ENCODE data around the gene SF3B1.

DNA sequence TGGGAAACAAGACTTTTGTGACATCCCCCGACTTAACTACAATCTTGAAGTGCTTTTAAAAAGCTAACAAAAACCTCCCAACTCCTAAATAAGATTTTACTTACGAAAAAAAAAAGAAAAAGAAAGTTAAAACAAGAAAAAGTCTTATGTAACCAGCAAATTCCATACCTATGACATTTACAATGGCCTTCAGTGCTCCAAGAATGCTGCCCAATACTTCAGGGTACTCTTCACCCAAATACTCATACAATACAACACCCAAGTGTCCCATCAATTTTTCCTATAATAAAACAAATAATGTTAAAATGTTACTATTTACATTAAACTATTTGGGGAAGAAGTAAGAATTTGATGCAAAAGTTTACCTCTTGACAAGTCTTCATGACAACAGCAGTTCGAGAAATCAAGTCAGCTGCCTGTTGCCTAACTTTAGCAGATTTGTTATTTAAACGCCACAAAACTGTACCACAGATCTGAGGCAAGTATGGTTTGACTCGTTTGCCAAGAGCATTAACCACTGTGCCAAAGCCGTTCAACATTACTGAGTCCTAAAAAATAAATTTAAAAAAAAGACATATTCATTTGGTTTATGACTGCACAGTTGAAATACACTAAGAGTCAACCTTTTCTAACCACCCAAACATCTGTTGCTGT, 34.8 kb downstream of the SF3B1 start:
- TF ChIP-seq ZSCAN29 (CRISPR knock-in tag; conservative IDR thresholded peaks at IDR 0.05), result no peak
- TF ChIP-seq, protein P1, sequence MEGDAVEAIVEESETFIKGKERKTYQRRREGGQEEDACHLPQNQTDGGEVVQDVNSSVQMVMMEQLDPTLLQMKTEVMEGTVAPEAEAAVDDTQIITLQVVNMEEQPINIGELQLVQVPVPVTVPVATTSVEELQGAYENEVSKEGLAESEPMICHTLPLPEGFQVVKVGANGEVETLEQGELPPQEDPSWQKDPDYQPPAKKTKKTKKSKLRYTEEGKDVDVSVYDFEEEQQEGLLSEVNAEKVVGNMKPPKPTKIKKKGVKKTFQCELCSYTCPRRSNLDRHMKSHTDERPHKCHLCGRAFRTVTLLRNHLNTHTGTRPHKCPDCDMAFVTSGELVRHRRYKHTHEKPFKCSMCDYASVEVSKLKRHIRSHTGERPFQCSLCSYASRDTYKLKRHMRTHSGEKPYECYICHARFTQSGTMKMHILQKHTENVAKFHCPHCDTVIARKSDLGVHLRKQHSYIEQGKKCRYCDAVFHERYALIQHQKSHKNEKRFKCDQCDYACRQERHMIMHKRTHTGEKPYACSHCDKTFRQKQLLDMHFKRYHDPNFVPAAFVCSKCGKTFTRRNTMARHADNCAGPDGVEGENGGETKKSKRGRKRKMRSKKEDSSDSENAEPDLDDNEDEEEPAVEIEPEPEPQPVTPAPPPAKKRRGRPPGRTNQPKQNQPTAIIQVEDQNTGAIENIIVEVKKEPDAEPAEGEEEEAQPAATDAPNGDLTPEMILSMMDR (CRISPR knock-in tag; IDR thresholded peaks at IDR 0.05), result no peak
- TF ChIP-seq FOXK1 (CRISPR knock-in tag; IDR thresholded peaks at IDR 0.05; ENCODE audit: borderline replicate concordance, low read depth), result no peak
- no peak for TF ChIP-seq GABPA (IDR thresholded peaks at IDR 0.05; ENCODE audit: low read depth, low read length)
- TF ChIP-seq GABPA (CRISPR knock-in tag; IDR thresholded peaks at IDR 0.05; ENCODE audit: low read depth), result no peak
- TF ChIP-seq, protein P2, sequence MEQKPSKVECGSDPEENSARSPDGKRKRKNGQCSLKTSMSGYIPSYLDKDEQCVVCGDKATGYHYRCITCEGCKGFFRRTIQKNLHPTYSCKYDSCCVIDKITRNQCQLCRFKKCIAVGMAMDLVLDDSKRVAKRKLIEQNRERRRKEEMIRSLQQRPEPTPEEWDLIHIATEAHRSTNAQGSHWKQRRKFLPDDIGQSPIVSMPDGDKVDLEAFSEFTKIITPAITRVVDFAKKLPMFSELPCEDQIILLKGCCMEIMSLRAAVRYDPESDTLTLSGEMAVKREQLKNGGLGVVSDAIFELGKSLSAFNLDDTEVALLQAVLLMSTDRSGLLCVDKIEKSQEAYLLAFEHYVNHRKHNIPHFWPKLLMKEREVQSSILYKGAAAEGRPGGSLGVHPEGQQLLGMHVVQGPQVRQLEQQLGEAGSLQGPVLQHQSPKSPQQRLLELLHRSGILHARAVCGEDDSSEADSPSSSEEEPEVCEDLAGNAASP (CRISPR knock-in tag; IDR thresholded peaks at IDR 0.05; ENCODE audit: borderline replicate concordance), result no peak
- TF ChIP-seq HOXA5 (CRISPR knock-in tag; IDR thresholded peaks at IDR 0.05), result no peak
- no peak for TF ChIP-seq FOXK2 (IDR thresholded peaks at IDR 0.05)
- TF ChIP-seq NFIC (IDR thresholded peaks at IDR 0.05; ENCODE audit: low read length), result no peak
- TF ChIP-seq BRCA1 (CRISPR knock-in tag; IDR thresholded peaks at IDR 0.05), result no peak
